ENCODE results near the gene DESI1. TPM values are rescaled to one million over a fixed set of nuclear protein-coding genes. Genes with fewer than 3 reads are reported as not detected.
"Not testable (repeated sequence)": the region's sequence is repeated elsewhere in the genome, so short reads cannot be mapped to it uniquely, and the experiment has no call there.

The DESI1 gene
- polyA plus RNA-seq, 4 donors = 16.5 to 33.4 (median 21.4) TPM

DNA sequence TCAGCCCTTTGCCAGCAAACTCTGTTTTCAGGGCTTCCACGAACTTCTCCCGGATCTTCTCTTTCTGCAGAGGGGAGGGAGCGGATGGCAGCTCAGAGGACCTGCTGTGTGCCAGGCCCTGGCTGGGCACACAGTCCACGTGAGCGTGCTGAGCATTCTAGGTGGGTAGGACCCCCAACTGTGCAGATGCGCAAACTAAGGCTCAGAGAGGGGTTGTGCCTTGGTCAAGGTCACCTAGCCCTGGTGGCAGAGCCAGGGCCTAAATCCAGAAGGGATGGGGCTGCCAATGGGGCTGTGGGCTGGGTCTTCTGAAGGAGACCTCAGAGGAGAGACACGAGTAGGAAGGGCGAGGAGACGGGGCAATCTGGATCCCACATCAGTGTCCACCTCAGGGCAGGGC is 42.0 kb downstream of the DESI1 start:
- no peak overlapping the region for H3K4me3 ChIP-seq (ENCODE audit: low read depth in 1 of 3, low read length in 3 of 3)
- DNase-seq (no peak), FAIRE-seq (no peak)
- no peak overlapping the region for H3K27ac ChIP-seq (ENCODE audit: low read depth in 1 of 3, low read length in 2 of 3)
- H3K27me3 ChIP-seq (ENCODE audit: control insufficient read depth in 3 of 3, insufficient read depth in 3 of 3, low read length in 3 of 3) = no peaks in the 10 kb centered on the region
- WGBS, 3 donors = 93 to 98% (median 94%) methylated on average over 9 of the region's 9 CpGs
- no peaks in the 10 kb centered on the region for H3K9me3 ChIP-seq (ENCODE audit: control insufficient read depth in 2 of 2, insufficient read depth in 1 of 2, low read depth in 1 of 2, low read length in 1 of 2)
- H3K4me1 ChIP-seq (ENCODE audit: control insufficient read depth in 3 of 3, insufficient read depth in 2 of 3, low read depth in 1 of 3, low read length in 2 of 3) = no peaks in the 10 kb centered on the region
- peaks cover 10 to 94% (median 15%) of the 10 kb centered on the region in 3 donors for H3K36me3 ChIP-seq (ENCODE audit: control insufficient read depth in 3 of 3, insufficient read depth in 2 of 3, low read depth in 1 of 3, low read length in 3 of 3)

DNA sequence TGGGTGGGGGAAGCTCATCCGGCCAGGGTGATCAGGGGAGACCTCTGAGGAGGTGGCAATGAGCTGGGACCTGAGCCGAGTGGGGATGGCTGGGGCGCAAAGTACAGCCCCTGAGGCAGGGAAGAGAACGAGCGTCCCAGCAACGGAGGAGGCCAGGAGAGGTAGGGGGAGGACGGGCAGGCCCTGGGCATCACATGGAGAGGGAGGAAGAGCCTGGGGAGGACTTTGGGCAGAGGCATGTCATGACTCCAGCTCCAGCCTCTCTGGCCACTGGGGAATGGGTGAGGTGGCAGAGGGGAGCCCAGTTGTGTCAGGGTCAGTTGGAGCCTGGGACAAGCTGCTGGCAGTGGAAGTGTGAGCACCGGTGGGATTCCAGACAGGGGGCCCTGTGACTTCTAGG is 42.7 kb downstream of the DESI1 start:
- FAIRE-seq = no peak

DNA sequence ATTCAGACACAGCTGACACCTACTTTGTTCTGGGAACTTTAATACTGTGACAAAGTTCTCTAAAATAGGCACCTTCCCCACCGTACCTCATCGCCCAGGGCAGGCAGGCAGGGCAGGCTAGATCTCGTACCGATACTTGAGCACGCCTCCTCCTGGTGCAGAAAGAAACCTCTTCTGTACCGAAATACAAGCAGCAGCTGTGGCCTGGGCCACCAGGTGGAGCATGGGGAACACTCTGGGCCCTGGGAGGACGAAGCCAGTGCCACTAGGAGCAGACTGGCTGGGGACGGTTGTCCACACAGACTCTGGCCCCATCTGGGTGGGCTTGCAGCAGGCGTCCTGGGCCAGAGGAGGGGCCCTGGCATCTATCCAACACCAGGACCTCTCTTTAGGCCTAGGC is 44.0 kb downstream of the DESI1 start:
- 74 to 79% (median 75%) methylated on average over 9 of the region's 9 CpGs for WGBS, 3 donors
- H3K4me1 ChIP-seq (ENCODE audit: control insufficient read depth in 3 of 3, insufficient read depth in 2 of 3, low read depth in 1 of 3, low read length in 2 of 3) = no peaks in the 10 kb centered on the region
- H3K4me3 ChIP-seq (ENCODE audit: low read depth in 1 of 3, low read length in 3 of 3) = no peak overlapping the region
- no peaks in the 10 kb centered on the region for H3K9me3 ChIP-seq (ENCODE audit: control insufficient read depth in 2 of 2, insufficient read depth in 1 of 2, low read depth in 1 of 2, low read length in 1 of 2)
- no peak overlapping the region for H3K27ac ChIP-seq (ENCODE audit: low read depth in 1 of 3, low read length in 2 of 3)
- H3K27me3 ChIP-seq (ENCODE audit: control insufficient read depth in 3 of 3, insufficient read depth in 3 of 3, low read length in 3 of 3) = no peaks in the 10 kb centered on the region
- DNase-seq (peak; percentile 60 to 61), FAIRE-seq (no peak)
- peaks cover 0 to 80% (median 10%) of the 10 kb centered on the region in 3 donors for H3K36me3 ChIP-seq (ENCODE audit: control insufficient read depth in 3 of 3, insufficient read depth in 2 of 3, low read depth in 1 of 3, low read length in 3 of 3)

More for the DNA sequence above, 42.7 kb downstream of the DESI1 start:
- no peaks in the 10 kb centered on the region for H3K4me1 ChIP-seq (ENCODE audit: control insufficient read depth in 3 of 3, insufficient read depth in 2 of 3, low read depth in 1 of 3, low read length in 2 of 3)
- no peak for DNase-seq
- 93 to 97% (median 93%) methylated on average over 8 of the region's 8 CpGs for WGBS, 3 donors
- H3K9me3 ChIP-seq (ENCODE audit: control insufficient read depth in 2 of 2, insufficient read depth in 1 of 2, low read depth in 1 of 2, low read length in 1 of 2) = no peaks in the 10 kb centered on the region
- H3K27me3 ChIP-seq (ENCODE audit: control insufficient read depth in 3 of 3, insufficient read depth in 3 of 3, low read length in 3 of 3) = no peaks in the 10 kb centered on the region
- peaks cover 10 to 93% (median 10%) of the 10 kb centered on the region in 3 donors for H3K36me3 ChIP-seq (ENCODE audit: control insufficient read depth in 3 of 3, insufficient read depth in 2 of 3, low read depth in 1 of 3, low read length in 3 of 3)
- no peak overlapping the region for H3K4me3 ChIP-seq (ENCODE audit: low read depth in 1 of 3, low read length in 3 of 3)
- H3K27ac ChIP-seq (ENCODE audit: low read depth in 1 of 3, low read length in 2 of 3) = no peak overlapping the region

DNA sequence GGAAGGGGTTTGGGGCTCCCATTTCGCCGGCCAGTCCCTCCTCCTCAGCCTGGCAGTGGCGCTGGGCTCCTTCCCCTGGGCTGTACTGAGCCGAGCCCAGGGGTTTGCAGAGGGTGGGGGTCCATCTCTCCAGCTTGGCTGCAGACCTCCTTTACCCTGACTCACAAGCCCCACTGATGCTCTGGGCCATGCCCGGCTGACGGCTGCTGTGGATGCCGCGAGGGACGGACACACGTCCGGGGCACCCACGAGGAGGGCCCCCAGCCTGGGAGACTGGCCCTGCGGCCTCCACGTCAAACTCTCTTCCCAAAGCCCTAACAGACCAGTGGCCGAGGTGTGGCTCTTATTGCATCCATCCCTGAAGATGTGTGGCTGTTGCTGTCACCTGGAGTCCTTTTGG is 45.3 kb downstream of the DESI1 start:
- Histone ChIP-seq H3K4me1 (ENCODE audit: control insufficient read depth in 3 of 3, insufficient read depth in 2 of 3, low read depth in 1 of 3, low read length in 2 of 3) (no peaks in the 10 kb centered on the region), H3K36me3 (ENCODE audit: control insufficient read depth in 3 of 3, insufficient read depth in 2 of 3, low read depth in 1 of 3, low read length in 3 of 3) (peaks cover 0 to 69% (median 10%) of the 10 kb centered on the region in 3 donors), H3K27me3 (ENCODE audit: control insufficient read depth in 3 of 3, insufficient read depth in 3 of 3, low read length in 3 of 3) (no peaks in the 10 kb centered on the region), H3K9me3 (ENCODE audit: control insufficient read depth in 2 of 2, insufficient read depth in 1 of 2, low read depth in 1 of 2, low read length in 1 of 2) (no peaks in the 10 kb centered on the region), H3K27ac (ENCODE audit: low read depth in 1 of 3, low read length in 2 of 3) (no peak overlapping the region), H3K4me3 (ENCODE audit: low read depth in 1 of 3, low read length in 3 of 3) (no peak overlapping the region)
- FAIRE-seq = no peak
- DNase-seq = no peak
- WGBS, 3 donors = 87 to 93% (median 93%) methylated on average over 14 to 15 of the region's 15 CpGs

DNA sequence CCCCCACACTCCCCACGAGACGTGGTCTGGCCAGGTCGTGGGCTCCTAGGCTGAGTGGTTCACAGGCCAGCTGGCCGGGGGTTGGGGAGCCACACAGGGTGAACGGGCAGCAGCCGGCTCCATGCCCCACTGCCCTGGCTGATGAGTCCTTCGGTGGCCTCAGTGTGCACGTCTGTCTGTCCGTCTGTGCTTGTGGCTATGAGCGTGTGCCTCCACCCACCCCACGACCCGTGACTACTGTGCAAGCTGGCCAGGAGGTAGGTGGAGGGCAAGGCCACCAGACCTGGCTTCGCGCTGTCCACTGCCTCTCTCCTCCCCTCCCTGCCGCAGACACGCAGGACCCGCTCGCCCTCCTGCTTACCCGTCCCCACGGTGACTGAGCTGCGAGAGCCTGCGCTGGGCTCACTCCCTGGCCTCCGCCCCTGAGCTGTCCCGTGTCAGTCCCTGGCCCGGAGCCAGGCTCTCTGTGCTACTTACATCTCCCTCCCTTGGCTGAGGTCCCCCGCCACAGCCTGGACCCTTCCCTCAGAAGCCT is 45.9 kb downstream of the DESI1 start:
- peaks cover 0 to 63% (median 10%) of the 10 kb centered on the region in 3 donors for H3K36me3 ChIP-seq (ENCODE audit: control insufficient read depth in 3 of 3, insufficient read depth in 2 of 3, low read depth in 1 of 3, low read length in 3 of 3)
- H3K27me3 ChIP-seq (ENCODE audit: control insufficient read depth in 3 of 3, insufficient read depth in 3 of 3, low read length in 3 of 3) = no peaks in the 10 kb centered on the region
- no peak for DNase-seq
- H3K4me1 ChIP-seq (ENCODE audit: control insufficient read depth in 3 of 3, insufficient read depth in 2 of 3, low read depth in 1 of 3, low read length in 2 of 3) = peaks cover 0 to 2% (median 0%) of the 10 kb centered on the region in 3 donors
- H3K9me3 ChIP-seq (ENCODE audit: control insufficient read depth in 2 of 2, insufficient read depth in 1 of 2, low read depth in 1 of 2, low read length in 1 of 2) = no peaks in the 10 kb centered on the region
- H3K4me3 ChIP-seq (ENCODE audit: low read depth in 1 of 3, low read length in 3 of 3) = no peak overlapping the region
- H3K27ac ChIP-seq (ENCODE audit: low read depth in 1 of 3, low read length in 2 of 3) = no peak overlapping the region
- FAIRE-seq = no peak
- WGBS, 3 donors = 72 to 79% (median 77%) methylated on average over 25 to 26 of the region's 26 CpGs

DNA sequence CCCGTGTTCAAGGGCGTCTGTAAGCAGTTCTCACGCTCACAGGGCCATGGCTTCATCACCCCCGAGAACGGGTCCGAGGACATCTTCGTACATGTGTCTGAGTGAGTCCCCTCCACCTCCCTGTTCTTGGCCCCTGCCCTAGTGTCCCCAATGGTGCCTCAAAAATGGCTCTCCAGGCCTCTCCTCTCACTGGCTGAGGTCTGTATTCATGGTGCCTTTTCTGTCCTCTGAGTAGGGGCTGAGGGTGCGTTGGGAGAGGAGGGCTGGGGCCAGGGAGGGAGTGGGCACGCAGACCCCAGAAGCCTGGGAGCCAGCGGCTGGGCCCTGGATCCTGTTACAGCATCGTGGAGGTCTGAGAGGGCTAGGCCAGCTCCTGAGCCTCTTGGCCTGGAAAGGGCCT is 47.2 kb downstream of the DESI1 start:
- peaks cover 0 to 51% (median 10%) of the 10 kb centered on the region in 3 donors for H3K36me3 ChIP-seq (ENCODE audit: control insufficient read depth in 3 of 3, insufficient read depth in 2 of 3, low read depth in 1 of 3, low read length in 3 of 3)
- H3K9me3 ChIP-seq (ENCODE audit: control insufficient read depth in 2 of 2, insufficient read depth in 1 of 2, low read depth in 1 of 2, low read length in 1 of 2) = no peaks in the 10 kb centered on the region
- FAIRE-seq = no peak
- 88 to 91% (median 90%) methylated on average over 11 of the region's 11 CpGs for WGBS, 3 donors
- H3K27ac ChIP-seq (ENCODE audit: low read depth in 1 of 3, low read length in 2 of 3) = no peak overlapping the region
- H3K4me3 ChIP-seq (ENCODE audit: low read depth in 1 of 3, low read length in 3 of 3) = no peak overlapping the region
- DNase-seq = no peak
- no peaks in the 10 kb centered on the region for H3K27me3 ChIP-seq (ENCODE audit: control insufficient read depth in 3 of 3, insufficient read depth in 3 of 3, low read length in 3 of 3)
- peaks cover 0 to 4% (median 0%) of the 10 kb centered on the region in 3 donors for H3K4me1 ChIP-seq (ENCODE audit: control insufficient read depth in 3 of 3, insufficient read depth in 2 of 3, low read depth in 1 of 3, low read length in 2 of 3)

DNA sequence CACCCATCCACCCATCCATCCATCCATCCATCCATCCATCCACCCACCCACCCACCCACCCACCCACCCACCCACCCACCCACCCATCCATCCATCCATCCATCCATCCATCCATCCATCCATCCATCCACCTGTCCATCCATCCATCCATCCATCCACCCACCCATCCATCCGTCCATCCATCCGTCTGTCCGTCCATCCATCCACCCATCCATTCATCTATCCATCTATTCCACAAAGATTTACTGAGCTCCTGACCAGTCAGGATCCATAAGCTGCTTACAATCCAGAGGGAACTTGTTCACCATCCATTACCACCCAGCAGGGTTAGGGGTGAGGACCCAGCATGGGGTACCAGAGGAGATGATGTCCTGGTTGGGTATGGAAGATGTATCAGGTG is 48.5 kb downstream of the DESI1 start:
- not testable (repeated sequence) for FAIRE-seq; DNase-seq; H3K27me3 ChIP-seq (ENCODE audit: control insufficient read depth in 3 of 3, insufficient read depth in 3 of 3, low read length in 3 of 3); H3K4me3 ChIP-seq (ENCODE audit: low read depth in 1 of 3, low read length in 3 of 3); H3K4me1 ChIP-seq (ENCODE audit: control insufficient read depth in 3 of 3, insufficient read depth in 2 of 3, low read depth in 1 of 3, low read length in 2 of 3); H3K9me3 ChIP-seq (ENCODE audit: control insufficient read depth in 2 of 2, insufficient read depth in 1 of 2, low read depth in 1 of 2, low read length in 1 of 2); H3K27ac ChIP-seq (ENCODE audit: low read depth in 1 of 3, low read length in 2 of 3)
- peaks cover 0 to 37% (median 5%) of the 10 kb centered on the region in 3 donors for H3K36me3 ChIP-seq (ENCODE audit: control insufficient read depth in 3 of 3, insufficient read depth in 2 of 3, low read depth in 1 of 3, low read length in 3 of 3)
- WGBS, 3 donors = 89 to 96% (median 94%) methylated on average over 3 of the region's 3 CpGs

DNA sequence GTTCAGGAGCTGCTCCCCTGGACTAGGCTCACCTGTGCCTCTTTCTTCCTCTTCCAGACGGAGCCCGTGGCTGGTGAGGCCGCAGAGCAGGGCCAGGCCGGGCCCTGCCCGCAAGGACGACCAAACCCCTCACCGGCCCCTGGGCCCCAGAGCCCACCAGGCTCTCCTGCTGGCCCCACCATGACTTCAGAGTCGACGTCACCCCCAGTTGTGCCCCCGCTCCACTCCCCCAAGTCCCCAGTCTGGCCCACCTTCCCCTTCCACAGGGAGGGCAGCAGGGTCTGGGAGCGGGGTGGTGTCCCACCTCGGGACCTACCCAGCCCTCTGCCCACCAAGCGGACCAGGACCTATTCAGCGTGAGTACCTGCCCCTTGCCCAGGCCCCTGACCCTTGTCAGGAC is 49.1 kb downstream of the DESI1 start:
- no peak for FAIRE-seq
- Histone ChIP-seq H3K36me3 (ENCODE audit: control insufficient read depth in 3 of 3, insufficient read depth in 2 of 3, low read depth in 1 of 3, low read length in 3 of 3) (peaks cover 0 to 32% (median 3%) of the 10 kb centered on the region in 3 donors), H3K4me3 (ENCODE audit: low read depth in 1 of 3, low read length in 3 of 3) (no peak overlapping the region), H3K27ac (ENCODE audit: low read depth in 1 of 3, low read length in 2 of 3) (no peak overlapping the region), H3K9me3 (ENCODE audit: control insufficient read depth in 2 of 2, insufficient read depth in 1 of 2, low read depth in 1 of 2, low read length in 1 of 2) (no peaks in the 10 kb centered on the region), H3K27me3 (ENCODE audit: control insufficient read depth in 3 of 3, insufficient read depth in 3 of 3, low read length in 3 of 3) (no peaks in the 10 kb centered on the region), H3K4me1 (ENCODE audit: control insufficient read depth in 3 of 3, insufficient read depth in 2 of 3, low read depth in 1 of 3, low read length in 2 of 3) (peaks cover 0 to 4% (median 0%) of the 10 kb centered on the region in 3 donors)
- no peak for DNase-seq
- 94 to 96% (median 94%) methylated on average over 13 to 14 of the region's 14 CpGs for WGBS, 3 donors

DNA sequence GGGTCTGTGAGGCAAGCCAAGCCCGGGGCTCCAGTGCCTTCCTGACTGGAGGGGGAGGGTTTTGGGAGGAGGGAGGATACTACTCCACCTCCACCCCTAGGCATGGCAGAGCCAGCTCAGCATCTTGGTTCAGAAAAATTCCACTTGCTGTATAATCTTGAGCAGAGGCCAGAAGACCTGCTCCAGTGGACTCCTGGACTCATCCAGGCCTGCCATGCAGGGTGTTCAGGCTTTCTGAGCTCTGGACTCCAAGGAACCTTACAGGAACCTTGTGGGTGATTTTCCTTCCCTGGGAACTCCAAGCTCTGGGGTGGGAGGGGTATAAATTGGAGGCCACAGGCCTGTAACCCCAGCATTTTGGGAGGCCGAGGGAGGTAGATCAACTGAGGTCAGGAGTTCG is 50.6 kb downstream of the DESI1 start:
- H3K27me3 ChIP-seq (ENCODE audit: control insufficient read depth in 3 of 3, insufficient read depth in 3 of 3, low read length in 3 of 3) = no peaks in the 10 kb centered on the region
- no peak overlapping the region for H3K4me3 ChIP-seq (ENCODE audit: low read depth in 1 of 3, low read length in 3 of 3)
- peaks cover 0 to 8% (median 0%) of the 10 kb centered on the region in 3 donors for H3K4me1 ChIP-seq (ENCODE audit: control insufficient read depth in 3 of 3, insufficient read depth in 2 of 3, low read depth in 1 of 3, low read length in 2 of 3)
- DNase-seq (peak; percentile 54 to 66), FAIRE-seq (no peak)
- peak overlapping the region in 1 of 3 donors; percentile 50 for H3K27ac ChIP-seq (ENCODE audit: low read depth in 1 of 3, low read length in 2 of 3)
- no peaks in the 10 kb centered on the region for H3K9me3 ChIP-seq (ENCODE audit: control insufficient read depth in 2 of 2, insufficient read depth in 1 of 2, low read depth in 1 of 2, low read length in 1 of 2)
- H3K36me3 ChIP-seq (ENCODE audit: control insufficient read depth in 3 of 3, insufficient read depth in 2 of 3, low read depth in 1 of 3, low read length in 3 of 3) = peaks cover 0 to 16% (median 0%) of the 10 kb centered on the region in 3 donors
- WGBS, 3 donors = 63 to 79% (median 64%) methylated on average over 3 of the region's 3 CpGs

Measured in small intestine (tissue), 7 donors.